Mesothelial cell of epicardium (in vitro differentiated cells): ENCODE data around the gene CETN1. TPM values are rescaled to one million over a fixed set of nuclear protein-coding genes. Genes with fewer than 3 reads are reported as not detected.

Experiments
- DNase-seq, 2 experiments: peaks; one replicate each; pipeline ENCODE4 v3.0.0; 2021; ENCODE audit warnings: low spot score in 2 of 2; ENCODE audit not compliant: unreplicated experiment in 2 of 2
- H3K27ac Mint-ChIP-seq: 2 replicates; pipeline ENCODE4 v1.8.0; 2021; ENCODE audit warnings: mixed read lengths
- H3K27me3 Mint-ChIP-seq: 2 replicates; pipeline ENCODE4 v1.8.0; 2021; ENCODE audit warnings: low read depth, mixed read lengths
- H3K36me3 Mint-ChIP-seq: 2 replicates; pipeline ENCODE4 v1.8.0; 2021; ENCODE audit warnings: mixed read lengths
- H3K4me1 Mint-ChIP-seq: 2 replicates; pipeline ENCODE4 v1.8.0; 2021; ENCODE audit warnings: mixed read lengths
- H3K4me3 Mint-ChIP-seq: 2 replicates; pipeline ENCODE4 v1.8.0; 2021; ENCODE audit warnings: mild to moderate bottlenecking, moderate library complexity, mixed read lengths
- H3K9me3 Mint-ChIP-seq: 2 replicates; pipeline ENCODE4 v1.8.0; 2021; ENCODE audit warnings: mixed read lengths
- CTCF ChIP-seq: fragments of 200-600 bp; sonication (generic); IDR thresholded peaks from one replicate; pipeline ENCODE4 v1.5.0; 2021; ENCODE audit warnings: antibody characterized with exemption; ENCODE audit not compliant: unreplicated experiment
- total RNA-seq: library from RNA; stranded (reverse); gene quantifications from 3 replicates; pipeline ENCODE4 v1.2.1, GENCODE V29; 2021

The CETN1 gene
- total RNA-seq, 1 donor from 2014 or later = not detected

- Mint-ChIP-seq H3K27ac (no peak overlapping the region), H3K4me1 (peaks cover 26% of the 10 kb centered on the region), H3K4me3 (no peak overlapping the region), H3K27me3 (no peaks in the 10 kb centered on the region), H3K9me3 (peaks cover 3% of the 10 kb centered on the region), H3K36me3 (no peaks in the 10 kb centered on the region)
- no peak for TF ChIP-seq CTCF
- no peak for DNase-seq
These were observed 14.6 kb upstream of the CETN1 start for GRCh38 chr18:565562-566061.

- Mint-ChIP-seq H3K27ac (peak overlapping the region; percentile 69), H3K4me1 (peaks cover 30% of the 10 kb centered on the region), H3K36me3 (no peaks in the 10 kb centered on the region), H3K4me3 (no peak overlapping the region), H3K27me3 (no peaks in the 10 kb centered on the region), H3K9me3 (no peaks in the 10 kb centered on the region)
- TF ChIP-seq CTCF = no peak
- DNase-seq = no peak
These were observed 13.1 kb upstream of the CETN1 start for GRCh38 chr18:567122-567521.

- no peak for TF ChIP-seq CTCF
These were observed 11.4 kb upstream of the CETN1 start for GRCh38 chr18:568731-569130.

GRCh38 chr18:570256-570655 is 9.9 kb upstream of the CETN1 start:
- no peaks in the 10 kb centered on the region for H3K36me3 Mint-ChIP-seq
- H3K9me3 Mint-ChIP-seq = no peaks in the 10 kb centered on the region

More at GRCh38 chr18:568731-569130, 11.4 kb upstream of the CETN1 start:
- Mint-ChIP-seq H3K4me1 (peaks cover 44% of the 10 kb centered on the region), H3K36me3 (no peaks in the 10 kb centered on the region), H3K9me3 (no peaks in the 10 kb centered on the region), H3K27me3 (no peaks in the 10 kb centered on the region), H3K4me3 (no peak overlapping the region), H3K27ac (peak overlapping the region; percentile 25)
- DNase-seq = no peak

GRCh38 chr18:570697-571096 is 9.5 kb upstream of the CETN1 start:
- no peak for DNase-seq
- Mint-ChIP-seq H3K27ac (no peak overlapping the region), H3K27me3 (no peaks in the 10 kb centered on the region), H3K36me3 (no peaks in the 10 kb centered on the region), H3K4me3 (no peak overlapping the region), H3K9me3 (no peaks in the 10 kb centered on the region), H3K4me1 (peaks cover 58% of the 10 kb centered on the region)
- TF ChIP-seq CTCF = no peak

More at GRCh38 chr18:570256-570655, 9.9 kb upstream of the CETN1 start:
- no peaks in the 10 kb centered on the region for H3K27me3 Mint-ChIP-seq
- peaks cover 55% of the 10 kb centered on the region for H3K4me1 Mint-ChIP-seq
- no peak for TF ChIP-seq CTCF
- no peak for DNase-seq
- no peak overlapping the region for H3K4me3 Mint-ChIP-seq
- H3K27ac Mint-ChIP-seq = no peak overlapping the region
